ENCODE data around the gene ACOX2.
A peak's percentile ranks its signal among the peaks of the same experiment; 100 is the strongest.

ACOX2 gene

DNA sequence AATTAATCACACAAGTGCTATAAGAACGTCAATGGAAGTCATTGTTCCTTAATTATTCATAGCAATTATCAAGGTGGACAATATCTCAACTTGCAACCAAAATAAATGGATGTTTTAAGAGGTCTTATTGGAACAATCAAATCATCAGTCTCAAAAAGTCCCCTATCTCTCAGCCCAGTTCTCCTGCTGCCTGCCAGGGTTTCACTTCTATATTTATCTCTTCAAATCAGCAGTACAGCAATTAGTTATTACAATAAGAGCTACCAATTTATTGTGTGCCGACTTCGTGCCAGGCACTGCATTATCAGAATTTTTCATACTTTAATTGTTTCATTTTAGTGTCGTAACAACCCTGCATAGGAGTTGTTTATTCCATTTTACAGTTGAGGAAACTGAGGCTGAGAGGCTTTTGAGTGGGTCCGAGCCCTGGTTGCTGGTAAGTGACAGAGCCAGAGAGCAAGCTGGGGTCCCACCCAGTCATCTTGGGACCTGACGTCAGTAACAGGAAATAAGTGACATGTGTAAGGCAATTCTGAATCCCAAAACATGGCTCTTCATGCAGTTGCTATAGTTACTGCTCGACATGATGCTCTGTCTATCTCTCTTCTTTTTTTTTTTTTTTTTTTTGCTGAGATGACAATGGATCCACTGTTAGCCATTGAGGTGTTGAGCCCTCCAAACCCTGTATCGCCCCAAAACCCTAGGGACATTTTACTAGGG is 53.9 kb downstream of the ACOX2 start:
- DNase-seq (no peak), ATAC-seq (no peak)
- peaks cover 4 to 7% of the 10 kb centered on the region in 2 donors for H3K9me3 Mint-ChIP-seq
- no peak overlapping the region for H3K4me3 Mint-ChIP-seq
- peaks cover 10% of the 10 kb centered on the region for H3K4me1 Mint-ChIP-seq
- H3K27ac Mint-ChIP-seq: no peak overlapping the region
- H3K27me3 Mint-ChIP-seq: peaks cover 27% of the 10 kb centered on the region

- H3K4me1 Mint-ChIP-seq: no peaks in the 10 kb centered on the region
- no peak overlapping the region for H3K27ac Mint-ChIP-seq
- ATAC-seq: no peak
Measured at GRCh38 chr3:58480309-58480708, 56.7 kb downstream of the ACOX2 start.

GRCh38 chr3:58478781-58479180 is 58.2 kb downstream of the ACOX2 start:
- ATAC-seq (no peak), DNase-seq (no peak)
- H3K27ac Mint-ChIP-seq: no peak overlapping the region
- H3K27me3 Mint-ChIP-seq: peaks cover 9% of the 10 kb centered on the region
- peaks cover 12% of the 10 kb centered on the region for H3K4me1 Mint-ChIP-seq
- H3K9me3 Mint-ChIP-seq: peaks cover 4 to 7% of the 10 kb centered on the region in 2 donors
- H3K4me3 Mint-ChIP-seq: no peak overlapping the region

More at GRCh38 chr3:58480309-58480708, 56.7 kb downstream of the ACOX2 start:
- no peak for DNase-seq
- no peak overlapping the region for H3K4me3 Mint-ChIP-seq
- peaks cover 15% of the 10 kb centered on the region for H3K27me3 Mint-ChIP-seq
- peaks cover 4 to 7% of the 10 kb centered on the region in 2 donors for H3K9me3 Mint-ChIP-seq

DNA sequence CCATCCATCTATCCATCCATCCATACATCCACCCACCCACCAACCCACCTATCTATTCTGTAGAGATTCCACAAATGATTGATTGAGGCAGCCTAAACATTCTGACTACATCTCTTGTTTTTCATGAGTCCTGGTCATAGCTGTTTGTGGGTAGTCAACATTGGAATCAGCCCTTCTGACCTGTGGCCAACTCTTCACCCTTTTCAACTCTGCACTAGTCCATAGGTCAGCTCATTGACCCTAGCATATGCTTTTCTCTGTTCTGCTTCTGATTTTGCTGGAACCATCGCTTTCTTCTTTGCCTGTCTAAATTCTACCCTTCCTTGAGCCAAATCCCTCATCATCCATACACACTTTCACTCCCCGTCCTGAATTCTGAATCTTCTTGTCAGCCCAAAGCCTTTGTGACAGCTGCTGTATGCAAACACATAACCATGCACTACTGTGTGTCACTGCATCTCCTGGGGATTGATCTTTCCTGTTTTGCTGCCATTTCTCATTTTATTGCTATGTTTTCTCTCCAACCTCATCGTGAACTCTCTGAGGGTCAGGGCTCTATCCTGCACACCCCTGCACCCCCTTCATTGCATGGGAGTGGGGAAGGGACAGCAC is 61.9 kb downstream of the ACOX2 start:
- peaks cover 15% of the 10 kb centered on the region for H3K27me3 Mint-ChIP-seq
- no peak overlapping the region for H3K4me3 Mint-ChIP-seq
- H3K9me3 Mint-ChIP-seq: peaks cover 0 to 4% of the 10 kb centered on the region in 2 donors
- no peak for DNase-seq
- ATAC-seq: no peak
- H3K4me1 Mint-ChIP-seq: peaks cover 33% of the 10 kb centered on the region
- H3K27ac Mint-ChIP-seq: no peak overlapping the region

DNA sequence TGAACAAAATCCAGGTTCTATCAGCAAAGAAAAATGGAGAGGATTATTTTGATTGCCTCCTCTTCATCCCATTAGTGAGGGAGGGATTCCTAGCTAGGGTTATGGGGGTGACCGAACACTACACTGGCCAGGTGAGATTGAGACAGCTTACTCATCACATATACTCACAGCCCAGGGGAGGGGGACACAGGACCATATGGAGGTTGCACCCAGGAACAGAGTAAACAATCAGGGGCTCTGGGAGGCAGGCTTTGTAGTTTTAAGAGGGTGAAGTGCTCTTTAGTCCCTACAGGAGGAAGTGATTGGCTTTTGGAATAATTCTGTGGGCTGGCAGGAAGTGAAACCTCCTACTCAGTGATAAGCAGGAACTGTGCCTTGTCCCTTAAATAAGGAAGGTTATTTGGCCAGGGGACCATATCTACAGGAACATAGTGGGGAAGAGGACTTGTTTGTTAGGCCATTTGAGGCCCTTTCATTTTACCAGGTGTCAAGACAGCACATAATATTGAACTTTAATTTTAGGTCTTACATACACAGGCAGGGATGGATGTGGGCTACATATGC is 62.6 kb downstream of the ACOX2 start:
- DNase-seq (no peak), ATAC-seq (no peak)
- Mint-ChIP-seq H3K4me3 (no peak overlapping the region), H3K27ac (no peak overlapping the region), H3K4me1 (peaks cover 33% of the 10 kb centered on the region), H3K9me3 (peaks cover 0 to 4% of the 10 kb centered on the region in 2 donors), H3K27me3 (peaks cover 15% of the 10 kb centered on the region)

- Mint-ChIP-seq H3K4me3 (no peak overlapping the region), H3K27me3 (peaks cover 15% of the 10 kb centered on the region), H3K4me1 (peaks cover 33% of the 10 kb centered on the region), H3K27ac (no peak overlapping the region), H3K9me3 (no peaks in the 10 kb centered on the region)
- no peak for DNase-seq
- ATAC-seq: no peak
Measured at GRCh38 chr3:58473275-58473674, 63.7 kb downstream of the ACOX2 start.

DNA sequence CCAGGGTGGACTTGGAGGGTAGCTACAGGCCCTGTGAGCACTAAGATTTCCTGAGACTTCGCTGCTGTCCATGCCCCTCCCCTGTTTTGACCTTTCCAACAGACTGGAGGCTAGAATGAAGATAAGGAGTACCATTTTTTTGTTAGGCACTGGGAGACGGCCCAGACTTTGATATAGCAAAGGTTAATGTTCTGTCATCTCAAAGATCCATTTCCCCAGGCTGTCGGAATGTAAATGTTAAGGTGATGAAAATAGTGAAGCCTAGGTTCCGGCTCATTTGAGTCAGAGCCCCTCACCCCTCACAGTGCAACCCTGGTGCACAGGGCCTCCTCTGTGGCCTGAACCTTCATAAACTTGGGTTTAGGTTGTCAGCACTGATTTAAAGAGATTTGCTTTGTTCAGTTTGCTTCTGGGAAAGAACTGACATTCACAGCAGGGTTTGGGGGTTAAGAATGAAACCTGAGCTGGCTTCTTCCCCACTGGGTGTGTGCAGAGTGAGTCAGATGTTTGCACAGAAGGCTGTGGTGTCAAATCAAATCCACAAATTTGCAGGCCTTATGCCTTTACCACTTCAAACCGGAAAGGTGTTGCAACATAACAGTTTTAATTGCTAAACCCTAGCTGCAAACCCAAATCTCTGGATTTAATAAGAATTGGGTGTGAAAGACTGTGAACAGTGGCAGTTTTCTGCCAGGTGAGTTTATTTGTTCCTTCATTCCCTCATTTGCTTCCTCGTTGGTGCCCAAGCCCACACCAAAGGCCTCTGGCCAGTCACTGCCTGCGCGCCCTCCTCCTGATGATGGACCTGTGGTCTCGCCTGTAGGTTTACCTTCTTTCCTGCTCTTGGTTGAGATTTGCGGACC is 65.7 kb downstream of the ACOX2 start:
- Mint-ChIP-seq H3K27me3 (peaks cover 8% of the 10 kb centered on the region), H3K4me1 (peaks cover 33% of the 10 kb centered on the region), H3K9me3 (no peaks in the 10 kb centered on the region), H3K27ac (peak overlapping the region in 1 of 2 donors; percentile 90), H3K4me3 (no peak overlapping the region)
- ATAC-seq (peak; percentile 97), DNase-seq (peak; percentile 57 to 84)

- ATAC-seq: no peak
- peaks cover 33% of the 10 kb centered on the region for H3K4me1 Mint-ChIP-seq
- no peaks in the 10 kb centered on the region for H3K9me3 Mint-ChIP-seq
- H3K4me3 Mint-ChIP-seq: no peak overlapping the region
- H3K27me3 Mint-ChIP-seq: peaks cover 8% of the 10 kb centered on the region
- peak overlapping the region in 1 of 2 donors; percentile 12 for H3K27ac Mint-ChIP-seq
- DNase-seq: no peak
Measured at GRCh38 chr3:58470363-58471024, 66.5 kb downstream of the ACOX2 start.

DNA sequence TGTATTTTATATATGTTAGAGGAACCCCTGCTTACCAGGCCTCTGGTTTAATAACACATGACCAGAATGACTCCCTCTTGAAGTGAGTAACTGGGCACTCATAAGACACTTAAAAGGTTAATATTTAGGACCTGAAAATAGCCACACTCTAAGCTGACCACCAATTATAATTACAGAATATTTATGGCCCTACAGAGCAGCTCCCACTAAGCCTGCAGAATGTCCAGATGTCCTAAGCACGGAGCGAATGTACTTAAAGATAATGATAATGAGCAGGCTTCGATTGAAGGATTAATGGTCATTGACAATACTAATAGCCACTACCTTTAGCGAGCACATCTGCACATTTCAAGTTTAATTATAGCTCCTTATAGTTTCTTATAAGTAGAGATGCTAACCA is 67.9 kb downstream of the ACOX2 start:
- peaks cover 8% of the 10 kb centered on the region for H3K27me3 Mint-ChIP-seq
- ATAC-seq: no peak
- H3K27ac Mint-ChIP-seq: no peak overlapping the region
- DNase-seq: no peak
- peaks cover 29% of the 10 kb centered on the region for H3K4me1 Mint-ChIP-seq
- H3K4me3 Mint-ChIP-seq: no peak overlapping the region
- H3K9me3 Mint-ChIP-seq: no peaks in the 10 kb centered on the region

- no peak for ATAC-seq
- no peak overlapping the region for H3K4me3 Mint-ChIP-seq
- H3K4me1 Mint-ChIP-seq: peaks cover 39% of the 10 kb centered on the region
- no peaks in the 10 kb centered on the region for H3K9me3 Mint-ChIP-seq
- H3K27me3 Mint-ChIP-seq: peaks cover 8% of the 10 kb centered on the region
- no peak for DNase-seq
- H3K27ac Mint-ChIP-seq: no peak overlapping the region
Measured at GRCh38 chr3:58466899-58467563, 70.0 kb downstream of the ACOX2 start.

DNA sequence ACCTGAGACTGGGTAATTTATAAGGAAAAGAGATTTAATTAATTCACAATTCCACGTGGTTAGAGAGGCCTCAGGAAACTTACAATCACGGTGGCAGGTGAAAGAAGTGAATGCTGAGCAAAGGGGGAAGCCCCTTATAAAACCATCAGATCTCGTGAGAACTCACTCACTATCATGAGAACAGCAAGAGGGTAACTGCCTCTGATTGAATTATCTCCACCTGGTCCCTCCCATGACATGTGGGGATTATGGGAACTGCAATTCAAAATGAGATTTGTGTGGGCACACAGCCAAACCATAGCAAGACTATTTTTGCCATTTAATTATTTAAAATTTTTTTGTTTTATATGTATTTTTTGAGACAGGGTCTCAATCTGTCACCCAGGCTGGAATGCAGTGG is 72.1 kb downstream of the ACOX2 start:
- DNase-seq: peak; percentile 5 to 24
- ATAC-seq: peak; percentile 43

DNA sequence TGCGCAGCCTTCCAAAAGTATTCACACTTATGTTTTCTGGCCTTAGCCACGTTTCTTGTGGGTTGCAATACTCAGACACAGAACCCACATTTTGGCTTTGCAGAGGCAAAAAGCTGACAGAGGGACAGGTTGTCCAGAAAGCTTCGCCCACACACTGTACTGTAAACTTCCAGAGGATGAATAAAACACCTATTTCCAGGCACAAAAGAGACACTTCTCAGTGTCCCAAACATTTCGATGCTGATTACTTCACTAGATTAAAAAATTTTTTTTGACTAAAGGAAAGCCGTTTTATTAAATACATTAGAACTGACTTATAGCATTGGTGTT is 73.1 kb downstream of the ACOX2 start:
- ATAC-seq (no peak), DNase-seq (no peak)
- H3K4me3 Mint-ChIP-seq: peak overlapping the region; percentile 12 to 37
- H3K9me3 Mint-ChIP-seq: no peaks in the 10 kb centered on the region
- peaks cover 21% of the 10 kb centered on the region for H3K4me1 Mint-ChIP-seq
- peaks cover 8% of the 10 kb centered on the region for H3K27me3 Mint-ChIP-seq
- H3K27ac Mint-ChIP-seq: no peak overlapping the region

More for the DNA sequence above, 72.1 kb downstream of the ACOX2 start:
- Mint-ChIP-seq H3K27ac (no peak overlapping the region), H3K4me3 (no peak overlapping the region), H3K9me3 (no peaks in the 10 kb centered on the region), H3K4me1 (peaks cover 21% of the 10 kb centered on the region), H3K27me3 (peaks cover 8% of the 10 kb centered on the region)

DNA sequence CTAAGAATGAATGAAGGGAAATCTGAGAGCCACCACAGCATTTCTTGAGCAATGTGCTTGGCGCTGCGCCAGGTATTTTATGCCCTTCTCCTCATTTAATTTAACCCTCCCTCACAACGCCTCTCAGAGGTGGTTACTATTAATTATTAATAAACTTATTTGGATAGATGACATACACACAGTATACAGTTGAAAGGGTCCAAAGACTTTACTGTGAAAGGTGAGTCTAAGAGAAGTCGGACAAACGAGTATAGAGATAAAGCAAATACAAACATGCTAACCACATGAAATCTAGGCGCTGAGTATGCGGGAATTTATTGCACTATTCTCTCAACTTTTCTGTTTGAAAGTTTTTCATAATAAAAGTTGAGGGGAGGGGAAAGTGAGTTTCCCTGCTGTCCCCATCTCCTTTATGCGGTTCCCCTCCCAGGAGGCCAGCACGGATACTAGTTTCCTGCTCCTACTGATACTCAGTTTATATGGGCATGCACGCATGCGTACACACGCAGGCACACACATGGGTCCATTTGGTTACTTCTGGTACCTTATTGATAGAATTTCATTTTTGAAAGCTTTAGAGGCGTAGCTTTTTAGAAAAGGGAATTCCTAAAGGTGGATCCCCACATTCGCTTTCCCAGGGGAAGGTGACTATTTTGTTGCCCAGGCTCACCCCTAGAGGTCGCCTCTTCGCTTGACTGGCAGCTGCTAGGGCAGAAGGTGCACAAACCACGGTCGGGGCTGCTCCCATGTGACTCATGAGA is 73.6 kb downstream of the ACOX2 start:
- no peak overlapping the region for H3K27ac Mint-ChIP-seq
- H3K4me1 Mint-ChIP-seq: peaks cover 21% of the 10 kb centered on the region
- ATAC-seq (peak; percentile 99), DNase-seq (peak; percentile 73 to 86)
- H3K9me3 Mint-ChIP-seq: no peaks in the 10 kb centered on the region
- H3K4me3 Mint-ChIP-seq: peak overlapping the region; percentile 12 to 37
- H3K27me3 Mint-ChIP-seq: peaks cover 8% of the 10 kb centered on the region

- Mint-ChIP-seq H3K9me3 (no peaks in the 10 kb centered on the region), H3K4me3 (no peak overlapping the region), H3K4me1 (peaks cover 21% of the 10 kb centered on the region), H3K27me3 (peaks cover 8% of the 10 kb centered on the region), H3K27ac (no peak overlapping the region)
- ATAC-seq (no peak), DNase-seq (no peak)
Measured at GRCh38 chr3:58462829-58463180, 74.2 kb downstream of the ACOX2 start.

Data from stimulated activated naive CD8-positive, alpha-beta T cell treated with anti-CD3 and anti-CD28 coated beads, Interleukin-15, amount 100 ng/mL, for 72 hours (primary cell).